HepG2 (cell line): ENCODE measurements around the gene FZD7. TPM values are rescaled to one million over a fixed set of nuclear protein-coding genes. Genes with fewer than 3 reads are reported as not detected.

Experiments
- ATAC-seq: fragments of 200-7000 bp; cut with Tn5 transposase; 3 replicates; pipeline ENCODE4 v1.9.1; 2020; ENCODE audit warnings: mild to moderate bottlenecking, moderate library complexity
- BruUV-seq: library from RNA; stranded (reverse); fragments of 400-500 nt; replicated peaks from 2 replicates; lab custom pipeline; 2021; lab: Mats Ljungman, UMichigan
- CTCF ChIA-PET: fragments of 300-600 bp; formaldehyde crosslinking; extraction: SDS; loops from one replicate; lab custom pipeline; 2021; ENCODE audit warnings: low total read pairs, inconsistent platforms, low intra/inter-chr PET ratio; lab: Yijun Ruan, JAX
- POLR2A ChIA-PET: fragments of 350-600 bp; sonication (Branson Sonifier 250); formaldehyde crosslinking; loops from one replicate; lab custom pipeline; 2020; ENCODE audit warnings: antibody characterized with exemption, inconsistent platforms; lab: Yijun Ruan, JAX
- DNase-seq: peaks from one replicate; pipeline ENCODE4 v3.0.0-alpha.2; 2015; ENCODE audit warnings: low spot score
- FAIRE-seq: peaks from 3 replicates; lab custom pipeline; 2011; peaks lifted over from hg19 to GRCh38; lab: Jason Lieb, UNC
- H2AFZ ChIP-seq: one replicate; pipeline ENCODE4 v1.6.1; 2011; ENCODE audit warnings: low read length, inconsistent platforms
- H3K27ac ChIP-seq: fragments of 300-600 bp; 3 replicates; pipeline ENCODE4 v1.8.0; 2011; ENCODE audit warnings: mixed run types, mild to moderate bottlenecking, mixed read lengths, low read length, inconsistent platforms; ENCODE audit not compliant: insufficient read depth; ENCODE audit errors: extremely low read length
- H3K27me3 ChIP-seq, 2 experiments: fragments of 200-600 bp in 1 of 2; 2 replicates in 1 of 2; 3 replicates in 1 of 2; pipeline versions ENCODE4 v1.6.0 to v1.8.0; 2011; ENCODE audit warnings: low read length in 2 of 2, mild to moderate bottlenecking in 2 of 2, moderate library complexity in 2 of 2, inconsistent platforms in 1 of 2; ENCODE audit not compliant: insufficient read depth in 2 of 2, control insufficient read depth in 1 of 2
- H3K36me3 ChIP-seq, 2 experiments: fragments of 200-600 bp in 1 of 2; replicated peaks in 1 of 2; 2 replicates in 1 of 2; 3 replicates in 1 of 2; pipeline versions ENCODE4 v1.5.1 to v1.8.0; 2011; ENCODE audit warnings: low read length in 2 of 2, inconsistent platforms in 1 of 2; ENCODE audit not compliant: insufficient read depth in 2 of 2, control insufficient read depth in 1 of 2
- H3K4me1 ChIP-seq: 2 replicates; pipeline ENCODE4 v1.5.1; 2012; ENCODE audit warnings: low read length, inconsistent platforms; ENCODE audit not compliant: insufficient read depth
- H3K4me2 ChIP-seq: 2 replicates; pipeline ENCODE4 v1.6.0; 2011; ENCODE audit warnings: low read depth, low read length, inconsistent platforms
- H3K4me3 ChIP-seq, 3 experiments: fragments of 200-600 bp in 1 of 3; sonication (generic), shearing (Covaris generic) in 1 of 3; replicated peaks in 1 of 3; 2 replicates each; pipeline ENCODE4 v1.5.1; 2011 to 2016; ENCODE audit warnings: low read length in 3 of 3, inconsistent platforms in 2 of 3, low read depth in 2 of 3, mild to moderate bottlenecking in 2 of 3, control low read depth in 1 of 3, mixed read lengths in 1 of 3; ENCODE audit not compliant: insufficient read depth in 1 of 3
- H3K79me2 ChIP-seq: one replicate; pipeline ENCODE4 v1.6.1; 2011; ENCODE audit warnings: low read length, inconsistent platforms; ENCODE audit not compliant: insufficient read depth
- H3K9ac ChIP-seq: 2 replicates; pipeline ENCODE4 v1.6.0; 2011; ENCODE audit warnings: mild to moderate bottlenecking, low read depth, low read length, inconsistent platforms; ENCODE audit not compliant: insufficient read depth
- H3K9me3 ChIP-seq: 2 replicates; pipeline ENCODE4 v1.5.1; 2012; ENCODE audit warnings: mild to moderate bottlenecking, low read length
- H4K20me1 ChIP-seq: 2 replicates; pipeline ENCODE4 v1.6.0; 2011; ENCODE audit warnings: inconsistent platforms, mild to moderate bottlenecking, low read length, moderate library complexity; ENCODE audit not compliant: insufficient read depth
- CBX5 ChIP-seq: sonication (generic); formaldehyde crosslinking; IDR thresholded peaks from 2 replicates; pipeline ENCODE4 v1.4.0; 2020; ENCODE audit warnings: missing genetic modification reagents, borderline replicate concordance
- CENPT ChIP-seq: sonication (generic); formaldehyde crosslinking; IDR thresholded peaks from 2 replicates; pipeline ENCODE4 v1.8.0; 2022; ENCODE audit warnings: low read depth, mild to moderate bottlenecking, moderate library complexity, missing genetic modification reagents
- GATA4 ChIP-seq: sonication (generic); IDR thresholded peaks from 2 replicates; pipeline ENCODE4 v1.6.1; 2016; ENCODE audit warnings: antibody characterized with exemption, low read depth, borderline replicate concordance
- GTF2F1 ChIP-seq: fragments of 150-350 bp; IDR thresholded peaks from 2 replicates; pipeline ENCODE4 v1.6.1; 2014; ENCODE audit warnings: low read length
- KAT7 ChIP-seq: IDR thresholded peaks from 2 replicates; pipeline ENCODE4 v1.6.1; 2018; ENCODE audit warnings: borderline replicate concordance, missing compliant biosample characterization
- KLF11 ChIP-seq: IDR thresholded peaks from 2 replicates; pipeline ENCODE4 v1.6.1; 2016; ENCODE audit warnings: missing compliant biosample characterization
- PTBP1 ChIP-seq: fragments of 200-400 bp; formaldehyde crosslinking; IDR thresholded peaks from 2 replicates; pipeline ENCODE4 v1.6.1; 2018; ENCODE audit warnings: low read length, low read depth; ENCODE audit not compliant: poor library complexity, severe bottlenecking
- THAP8 ChIP-seq: sonication (generic); formaldehyde crosslinking; IDR thresholded peaks from 2 replicates; pipeline ENCODE4 v1.5.1; 2020; ENCODE audit warnings: missing genetic modification reagents, mild to moderate bottlenecking, borderline replicate concordance
- ZBTB7A ChIP-seq: sonication (generic); formaldehyde crosslinking; IDR thresholded peaks from 2 replicates; pipeline ENCODE4 v1.8.0; 2022; ENCODE audit warnings: mild to moderate bottlenecking, missing genetic modification reagents
- ZHX1 ChIP-seq: sonication (generic); formaldehyde crosslinking; IDR thresholded peaks from 2 replicates; pipeline ENCODE4 v1.8.1; 2022; ENCODE audit warnings: low read depth, mild to moderate bottlenecking, missing genetic modification reagents
- ZNF180 ChIP-seq: sonication (generic); formaldehyde crosslinking; IDR thresholded peaks from 2 replicates; pipeline ENCODE4 v1.4.0; 2020; ENCODE audit warnings: low read depth, missing genetic modification reagents, borderline replicate concordance
- WGBS: methylation state at CpG from one replicate; pipeline ENCODE4 v1.1.6; 2017; ENCODE audit warnings: low lambda C conversion rate; 5-methylcytosine and 5-hydroxymethylcytosine counted together
- in situ Hi-C: cut with HindIII; loops from 2 replicates; pipeline ENCODE4 v1.10.0; 2017; ENCODE audit warnings: low pct_unique_long_range_greater_than_20kb; ENCODE audit not compliant: extremely low pct_ligation_motif_present
- intact Hi-C: fragments of 100-400 bp; cut with micrococcal nuclease; formaldehyde crosslinking; loops from one replicate; pipeline ENCODE4 v1.10.0; 2022; ENCODE audit not compliant: unreplicated experiment
- polyA plus RNA-seq, 8 experiments: library from polyadenylated mRNA; depleted of rRNA in 3 of 8; stranded (reverse) in 7 of 8; unstranded in 1 of 8; fragments of >200 nt; fragmentation: Illumina TruSeq in 4 of 8; extraction: Trizol in 4 of 8; gene quantifications; 2 replicates each; pipeline versions ENCODE4 v1.2.1 to v1.2.3, GENCODE V29; 2011 to 2016; ENCODE audit warnings: low read depth in 4 of 8, missing spikeins in 1 of 8, mixed read lengths in 1 of 8; ENCODE audit not compliant: insufficient read depth in 1 of 8
- total RNA-seq, 5 experiments: library from RNA; depleted of rRNA; stranded (reverse); fragments of >200 nt; fragmentation: Illumina TruSeq; extraction: Trizol; gene quantifications; 2 replicates each; pipeline ENCODE4 v1.2.3, GENCODE V29; 2016; ENCODE audit warnings: low read depth in 1 of 5

FZD7 gene
- total and polyA plus RNA-seq, 2 of the 13 experiments (the other 11 are each of a cell fraction or from before 2014, with no cell fraction given) = 0.13 to 0.38 TPM

GRCh38 chr2:201996006-201996405 lies 37.6 kb upstream of the FZD7 start:
- no peak overlapping the region for H3K9ac ChIP-seq
- in situ Hi-C loops = no loop called here
- H2AFZ ChIP-seq = no peak overlapping the region
- H3K79me2 ChIP-seq = no peaks in the 10 kb centered on the region
- no peaks in the 10 kb centered on the region for H4K20me1 ChIP-seq
- H3K4me3 ChIP-seq = no peak overlapping the region
- FAIRE-seq = no peak
- CTCF ChIA-PET = no interaction called here
- H3K9me3 ChIP-seq = no peaks in the 10 kb centered on the region
- WGBS = 38% methylated on average over 9 of the region's 11 CpGs
- H3K4me1 ChIP-seq = no peaks in the 10 kb centered on the region
- intact Hi-C loops = no loop called here
- no peak for DNase-seq
- no peak for TF ChIP-seq CENPT (CRISPR knock-in tag)
- no peak for TF ChIP-seq GATA4
- no peak for TF ChIP-seq KAT7 (CRISPR knock-in tag)
- no peak for TF ChIP-seq CBX5 (CRISPR knock-in tag)
- no peak for TF ChIP-seq PTBP1
- no peak for TF ChIP-seq THAP8 (CRISPR knock-in tag)
- TF ChIP-seq ZBTB7A = no peak
- TF ChIP-seq ZNF180 (CRISPR knock-in tag) = no peak
- no peak for TF ChIP-seq KLF11 (CRISPR knock-in tag)
- TF ChIP-seq GTF2F1 = no peak
- no peak for TF ChIP-seq ZHX1
- no peak overlapping the region for H3K4me2 ChIP-seq
- ATAC-seq = peak; percentile 51; the same call in 2 of the 3 replicates
- no peaks in the 10 kb centered on the region; a peak in 1 of 5 replicates for H3K27me3 ChIP-seq
- H3K27ac ChIP-seq = no peak overlapping the region
- BruUV-seq = no TSS peak
- H3K36me3 ChIP-seq = no peaks in the 10 kb centered on the region
- POLR2A ChIA-PET = no interaction called here
